ENCODE results near the gene TMEM123. TPM values are rescaled to one million over a fixed set of nuclear protein-coding genes. Genes with fewer than 3 reads are reported as not detected.

Gene TMEM123
- total RNA-seq, 1 donor from 2014 or later: 172 TPM

DNA sequence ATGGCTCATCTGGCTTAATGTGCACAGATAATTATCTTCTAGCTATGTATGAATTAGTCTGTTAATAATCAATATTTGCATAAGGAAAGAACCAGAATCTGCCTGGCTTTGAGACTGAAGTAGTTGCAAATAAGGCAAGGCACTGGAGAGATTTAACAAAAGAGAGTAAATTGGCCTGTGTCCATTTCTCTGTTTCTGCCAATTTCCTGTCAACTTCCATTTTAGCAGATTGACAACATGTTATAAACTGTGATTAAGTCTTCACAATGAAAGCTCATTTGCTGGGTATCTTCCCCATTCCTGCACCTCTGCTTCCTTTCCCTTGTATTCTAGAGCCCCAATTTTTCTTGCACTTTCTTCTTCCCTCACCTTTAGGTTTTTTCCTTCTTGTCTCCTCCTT, 5.3 kb upstream of the TMEM123 start:
- no peaks in the 10 kb centered on the region for H3K36me3 ChIP-seq (ENCODE audit: control insufficient read depth, insufficient read depth, low read length)
- TF ChIP-seq CTCF (IDR thresholded peaks at IDR 0.05; ENCODE audit: insufficient read depth, low read length, severe bottlenecking): no peak
- FAIRE-seq (no peak), DNase-seq (ENCODE audit: low read depth) (no peak)
- no peak overlapping the region for H3K4me3 ChIP-seq (ENCODE audit: low read depth, low read length)
- no peaks in the 10 kb centered on the region for H3K27me3 ChIP-seq (ENCODE audit: control insufficient read depth, insufficient read depth, low read length)

DNA sequence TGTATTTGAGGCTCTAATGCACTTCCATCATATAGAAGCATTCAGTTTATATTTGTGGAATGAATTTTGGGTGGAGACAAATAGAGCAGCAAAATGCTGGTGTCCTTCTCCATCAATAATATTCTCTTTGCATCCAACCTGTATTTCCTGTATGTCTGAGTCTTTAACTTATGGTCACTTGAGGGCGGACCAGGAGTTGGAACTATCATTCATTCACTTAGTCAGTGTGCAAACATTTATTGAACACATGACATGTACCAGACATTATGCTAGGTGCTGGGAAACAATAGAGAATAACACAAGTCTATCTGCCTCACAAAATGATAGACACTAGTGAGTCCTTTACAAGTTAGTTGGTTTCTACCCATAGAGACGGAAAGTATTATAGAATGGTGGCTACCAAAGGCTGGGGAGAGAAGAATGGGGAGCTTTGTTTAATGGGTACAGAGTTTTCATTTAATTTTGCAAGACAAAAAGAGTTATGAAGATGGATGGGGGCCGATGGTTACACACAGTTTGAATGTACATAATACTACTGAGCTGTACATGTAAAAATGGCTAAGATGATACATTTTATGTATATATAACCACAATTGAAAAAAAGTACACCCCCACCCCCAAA, 4.6 kb upstream of the TMEM123 start:
- no peak for TF ChIP-seq CTCF (IDR thresholded peaks at IDR 0.05; ENCODE audit: insufficient read depth, low read length, severe bottlenecking)
- H3K27me3 ChIP-seq (ENCODE audit: control insufficient read depth, insufficient read depth, low read length): no peaks in the 10 kb centered on the region
- DNase-seq (ENCODE audit: low read depth) (peak; percentile 62), FAIRE-seq (no peak)
- H3K4me3 ChIP-seq (ENCODE audit: low read depth, low read length): no peak overlapping the region
- no peaks in the 10 kb centered on the region for H3K36me3 ChIP-seq (ENCODE audit: control insufficient read depth, insufficient read depth, low read length)

DNA sequence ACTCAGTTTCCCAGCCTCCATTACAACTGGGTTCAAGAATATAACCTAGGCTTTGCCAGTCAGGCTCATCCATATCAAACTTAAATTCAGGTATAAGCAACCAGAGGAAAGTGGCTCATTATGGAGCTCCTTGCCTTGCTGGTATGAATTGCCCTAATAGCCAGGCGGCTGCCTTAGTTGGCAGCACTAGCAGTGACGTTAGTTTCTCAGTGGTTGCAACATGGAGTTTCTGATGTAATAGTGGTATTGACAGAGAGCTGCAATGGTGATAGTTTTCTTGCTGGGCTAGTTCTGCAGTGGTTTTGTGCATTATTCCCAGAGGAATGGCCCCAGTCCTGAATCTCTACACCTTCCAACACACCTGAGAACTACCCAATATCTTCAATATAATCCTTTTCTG, 3.8 kb upstream of the TMEM123 start:
- no peak for TF ChIP-seq CTCF (IDR thresholded peaks at IDR 0.05; ENCODE audit: insufficient read depth, low read length, severe bottlenecking)
- no peaks in the 10 kb centered on the region for H3K36me3 ChIP-seq (ENCODE audit: control insufficient read depth, insufficient read depth, low read length)
- H3K4me3 ChIP-seq (ENCODE audit: low read depth, low read length): no peak overlapping the region
- FAIRE-seq (no peak), DNase-seq (ENCODE audit: low read depth) (peak; percentile 73)
- H3K27me3 ChIP-seq (ENCODE audit: control insufficient read depth, insufficient read depth, low read length): no peaks in the 10 kb centered on the region

- no peaks in the 10 kb centered on the region for H3K36me3 ChIP-seq (ENCODE audit: control insufficient read depth, insufficient read depth, low read length)
- peak; percentile 67 for DNase-seq (ENCODE audit: low read depth)
- H3K27me3 ChIP-seq (ENCODE audit: control insufficient read depth, insufficient read depth, low read length): no peaks in the 10 kb centered on the region
- FAIRE-seq: no peak
- TF ChIP-seq CTCF (IDR thresholded peaks at IDR 0.05; ENCODE audit: insufficient read depth, low read length, severe bottlenecking): no peak
- no peak overlapping the region for H3K4me3 ChIP-seq (ENCODE audit: low read depth, low read length)
Measured at GRCh38 chr11:102453921-102454320, 1.4 kb upstream of the TMEM123 start.

DNA sequence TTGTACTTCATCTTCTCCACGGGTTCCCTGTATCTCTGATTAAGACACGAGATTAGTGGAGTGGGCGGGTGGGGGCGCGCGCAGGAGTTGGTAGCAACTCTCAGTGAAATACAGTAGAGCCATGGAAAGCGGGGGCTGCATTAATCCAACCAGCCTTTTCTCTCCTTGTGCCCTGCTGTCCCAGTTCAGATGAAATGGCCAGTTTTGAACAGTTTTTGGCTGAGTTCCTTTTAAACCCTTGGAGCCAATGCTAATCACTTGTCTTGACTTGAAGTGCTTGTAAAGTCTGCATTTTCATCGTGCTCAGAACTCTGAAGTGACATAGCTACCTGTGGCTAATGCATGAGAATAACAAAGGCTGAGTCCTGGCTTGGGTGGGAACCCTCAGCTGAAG, 734 bp upstream of the TMEM123 start:
- no peak for TF ChIP-seq CTCF (IDR thresholded peaks at IDR 0.05; ENCODE audit: insufficient read depth, low read length, severe bottlenecking)
- DNase-seq (ENCODE audit: low read depth) (peak; percentile 49), FAIRE-seq (no peak)
- Histone ChIP-seq H3K36me3 (ENCODE audit: control insufficient read depth, insufficient read depth, low read length) (peaks cover 2% of the 10 kb centered on the region), H3K27me3 (ENCODE audit: control insufficient read depth, insufficient read depth, low read length) (no peaks in the 10 kb centered on the region), H3K4me3 (ENCODE audit: low read depth, low read length) (peak overlapping the region; percentile 82)
